Cardiac septum (tissue), 1 donor: ENCODE results near the gene CYP2D6. TPM values are rescaled to one million over a fixed set of nuclear protein-coding genes. Genes with fewer than 3 reads are reported as not detected.
"Not testable (repeated sequence)": the region's sequence is repeated elsewhere in the genome, so short reads cannot be mapped to it uniquely, and the experiment has no call there.

Source experiments
- DNase-seq: peaks from one replicate; pipeline ENCODE4 v3.0.0-alpha.2; 2020; ENCODE audit warnings: low spot score
- intact Hi-C: fragments of 100-400 bp; cut with DNase I; formaldehyde crosslinking; loops from one replicate; pipeline ENCODE4 v1.14.0; 2022
- long read RNA-seq: library from polyadenylated mRNA; unstranded; transcript quantifications from one replicate; pipeline ENCODE4 v2.0.0, GENCODE V29; 2021
- total RNA-seq: library from RNA; stranded (reverse); fragmentation: NEBNext Ultra II Directional; extraction: Animal tissue kit (Norgen Biotek cat#: 25700); gene quantifications from one replicate; pipeline ENCODE4 v1.2.1, GENCODE V29; 2021
- donor health status: DM: no; HTN: no; CAD: no.

CYP2D6 gene
- total RNA-seq: 0.35 TPM
- long read RNA-seq: 0 reads

DNA sequence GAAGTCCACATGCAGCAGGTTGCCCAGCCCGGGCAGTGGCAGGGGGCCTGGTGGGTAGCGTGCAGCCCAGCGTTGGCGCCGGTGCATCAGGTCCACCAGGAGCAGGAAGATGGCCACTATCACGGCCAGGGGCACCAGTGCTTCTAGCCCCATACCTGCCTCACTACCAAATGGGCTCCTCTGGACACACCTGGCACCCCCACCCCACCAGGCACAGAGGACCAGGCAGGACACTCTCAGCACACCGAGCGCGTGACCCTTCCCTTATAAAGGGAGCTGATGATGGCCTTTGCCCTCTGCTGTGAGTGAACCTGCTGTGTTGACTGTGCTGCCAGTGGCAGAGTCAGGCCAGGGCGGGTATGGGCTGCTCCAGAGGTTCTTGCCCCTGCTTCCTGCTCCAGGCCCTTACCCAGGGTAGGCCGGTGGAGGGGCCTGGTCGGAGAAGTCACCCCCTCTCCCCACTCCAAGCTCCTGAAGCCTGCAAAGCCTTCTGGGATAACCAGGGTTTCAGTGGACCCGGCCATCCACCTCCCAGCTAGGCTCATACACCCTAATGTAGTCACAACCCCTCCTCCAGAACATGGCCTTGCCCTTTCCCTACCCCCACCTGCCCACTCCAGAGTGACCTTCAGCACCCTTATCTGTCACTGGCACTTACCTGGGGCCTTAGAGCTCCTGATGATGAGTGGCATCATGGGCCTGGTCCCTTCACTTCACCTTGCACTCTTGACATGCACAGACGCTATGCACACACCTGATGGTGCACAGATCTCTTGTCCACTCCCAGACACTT lies at the start of gene CYP2D6:
Gene CYP2D6 (minus strand): TSS at position 172 of the 793 bp plus-strand sequence. CDS start 19 bp downstream, at position 153.
- DNase-seq, intact Hi-C loops: not testable (repeated sequence)

DNA sequence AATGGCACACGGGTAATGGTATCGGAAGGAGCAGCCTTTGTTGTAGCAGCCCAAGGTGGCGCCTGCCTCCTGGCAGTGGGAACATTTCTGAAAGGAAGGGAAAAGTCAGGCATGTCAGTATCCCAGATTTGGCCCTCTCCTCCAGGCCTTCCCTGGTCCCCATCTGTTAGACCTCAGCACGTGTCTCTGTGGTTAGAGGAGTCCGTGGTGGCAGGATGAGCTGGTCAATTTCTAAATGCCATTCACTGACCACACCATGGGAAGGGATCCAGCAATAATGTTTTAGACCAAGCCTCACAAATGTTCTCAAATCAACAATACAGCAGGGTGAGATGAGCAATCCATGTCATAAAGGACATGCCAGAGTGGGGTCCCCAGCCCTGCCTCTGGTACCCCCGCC lies 49.0 kb upstream of the CYP2D6 start:
- intact Hi-C loops: no loop called here
- no peak for DNase-seq

DNA sequence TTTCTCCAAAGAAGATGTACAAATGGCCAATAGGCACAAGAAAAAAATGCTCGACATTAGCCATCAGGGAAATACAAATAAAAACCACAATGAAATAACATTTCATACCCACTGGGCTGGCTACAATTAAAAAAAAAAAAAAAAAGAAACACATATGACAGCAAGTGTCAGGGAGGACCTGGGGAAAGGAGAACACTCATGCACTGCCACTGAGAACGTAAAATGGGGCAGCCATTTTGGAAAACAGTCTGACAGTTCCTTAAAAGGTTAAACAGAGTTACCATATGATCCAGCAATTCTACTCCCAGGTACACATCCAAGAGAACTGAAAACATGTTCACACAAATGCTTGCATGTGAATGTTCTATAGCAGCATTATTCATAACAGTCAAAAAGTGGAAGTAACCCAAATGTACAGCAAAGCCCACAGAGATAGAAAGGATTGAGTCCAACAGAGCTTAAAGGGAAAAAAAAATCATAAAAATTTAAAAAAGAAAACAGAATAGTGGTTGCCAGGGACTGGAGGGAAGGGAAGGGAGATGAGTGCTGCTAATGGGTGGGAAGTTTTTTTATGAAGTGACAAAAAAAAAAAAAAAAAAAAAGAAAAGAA lies 48.4 kb upstream of the CYP2D6 start:
- intact Hi-C loops: no loop called here
- DNase-seq: no peak

DNA sequence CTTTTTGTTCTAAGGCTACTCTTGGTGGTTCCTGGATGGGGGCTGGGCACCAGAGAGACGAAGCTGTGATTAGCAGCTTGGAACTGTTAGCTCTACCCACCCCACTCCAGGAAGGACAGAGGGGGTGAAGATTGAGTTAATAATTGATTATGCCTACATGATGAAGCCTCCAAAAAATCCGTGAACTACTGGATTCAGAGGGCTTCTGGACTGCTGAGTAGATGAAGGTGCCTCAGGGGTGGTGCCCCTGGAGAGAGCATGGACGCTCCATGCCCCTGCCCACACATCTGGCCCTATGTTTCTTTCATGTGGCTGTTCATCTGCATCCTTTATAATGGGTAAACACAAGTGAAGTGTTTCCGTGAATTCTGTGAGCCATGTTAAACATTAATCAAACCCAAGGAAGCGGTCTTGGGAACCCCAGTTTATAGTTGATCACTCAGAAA lies 47.3 kb upstream of the CYP2D6 start:
- no peak for DNase-seq
- intact Hi-C loops: no loop called here

DNA sequence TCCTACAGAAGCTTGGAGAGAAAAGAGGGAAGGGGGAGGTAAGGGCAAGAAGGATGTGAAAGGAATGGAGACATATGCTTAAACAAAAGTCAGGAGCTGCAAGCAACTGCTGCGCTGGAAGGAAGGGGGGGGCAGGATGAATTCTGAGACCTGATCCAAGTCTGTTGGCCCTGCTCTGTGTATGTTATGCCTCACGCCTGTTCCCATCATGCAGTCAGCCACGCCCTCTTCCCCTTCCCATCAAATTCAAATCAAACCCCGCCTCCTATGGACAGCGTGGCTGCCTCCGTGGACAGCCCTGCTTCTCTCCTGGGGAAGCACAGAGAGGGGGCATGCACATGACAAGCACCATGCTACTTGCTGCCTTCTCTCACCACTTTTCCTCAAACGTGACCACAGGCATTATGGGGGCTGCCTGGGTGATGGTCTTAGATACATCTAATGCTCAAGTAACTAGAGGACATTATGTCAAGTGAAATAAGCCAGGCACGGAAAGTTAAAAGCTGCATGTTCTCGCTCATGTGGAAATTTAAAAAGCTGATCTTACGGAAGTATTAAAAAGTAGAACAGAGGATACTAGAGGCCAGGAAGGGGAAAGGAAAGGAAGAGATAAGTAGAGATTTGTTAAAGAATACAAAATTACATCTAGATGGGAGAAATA lies 45.8 kb upstream of the CYP2D6 start:
- intact Hi-C loops: no loop called here
- DNase-seq: no peak

DNA sequence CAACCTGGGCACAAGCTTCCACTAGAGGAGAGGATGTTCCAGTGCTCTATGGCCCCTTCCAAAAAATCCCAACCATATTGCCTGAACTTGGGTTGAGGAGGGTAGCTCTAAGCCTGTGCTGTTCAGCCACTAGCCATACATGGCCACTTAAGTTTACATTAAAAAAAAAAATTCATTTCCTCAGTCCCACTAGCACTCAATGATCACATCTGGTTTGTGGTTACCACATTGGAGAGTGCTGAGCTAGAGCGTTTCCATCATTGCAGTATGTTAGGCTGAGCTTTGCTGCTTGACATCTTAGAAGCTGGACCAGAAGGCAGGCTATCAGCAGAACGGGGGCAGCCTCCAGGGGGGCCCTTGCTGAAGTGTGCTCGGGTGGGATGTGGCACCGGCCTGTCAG lies 43.5 kb upstream of the CYP2D6 start:
- intact Hi-C loops: no loop called here
- DNase-seq: no peak

DNA sequence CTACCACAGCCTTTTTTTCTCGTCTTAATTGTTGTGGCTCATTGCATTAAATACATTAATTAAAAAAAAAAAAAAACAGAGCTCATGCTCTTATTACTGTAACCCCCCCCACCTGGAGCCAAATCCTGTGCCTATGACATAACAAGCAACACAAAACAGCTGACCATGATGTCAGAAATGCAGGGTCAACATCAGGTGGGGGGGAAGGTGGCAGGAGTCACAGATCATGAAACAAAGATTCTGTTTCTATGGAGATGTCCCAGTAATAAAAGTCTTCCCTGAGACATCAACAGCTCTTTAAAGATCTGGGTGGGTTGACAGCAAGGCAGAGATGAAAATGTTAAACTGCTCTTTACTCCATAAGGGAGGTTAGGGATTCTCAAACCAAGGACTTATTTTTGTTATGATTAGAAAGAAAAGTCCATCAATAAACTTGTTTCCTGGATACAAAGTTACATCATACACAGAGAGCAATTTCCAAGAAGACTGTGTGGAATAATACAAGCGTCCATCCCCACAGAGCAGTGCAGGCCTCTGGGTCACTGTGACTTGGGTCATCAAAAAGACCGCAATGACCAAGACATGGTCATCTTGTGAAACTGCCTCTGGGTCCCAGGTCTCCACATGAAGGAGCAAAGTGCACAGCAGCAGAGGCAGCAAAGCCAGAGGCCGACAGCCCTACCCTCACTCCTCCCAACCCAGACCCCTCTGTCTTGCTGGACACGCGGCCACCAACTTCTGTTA lies 42.7 kb upstream of the CYP2D6 start:
- DNase-seq: no peak
- intact Hi-C loops: no loop called here

DNA sequence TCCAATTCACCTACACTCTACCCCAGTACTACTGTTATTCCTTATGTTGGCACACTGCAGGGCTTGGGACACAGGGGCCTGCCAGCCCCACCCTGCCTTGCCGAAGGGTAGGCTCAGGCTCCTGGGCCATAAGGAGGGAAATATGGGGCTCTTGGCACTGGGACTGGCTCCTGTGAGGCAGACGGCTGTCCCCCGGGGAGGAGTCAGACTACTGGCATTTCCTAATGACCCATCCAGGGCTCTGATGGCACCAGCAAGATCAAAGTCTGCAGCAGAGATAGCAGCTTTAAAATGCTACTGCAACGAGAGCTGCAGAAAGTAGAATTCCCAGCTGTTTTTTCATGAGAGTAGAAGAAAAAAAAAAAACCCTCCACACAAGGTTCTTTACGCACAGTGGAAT lies 42.2 kb upstream of the CYP2D6 start:
- intact Hi-C loops: no loop called here

DNA sequence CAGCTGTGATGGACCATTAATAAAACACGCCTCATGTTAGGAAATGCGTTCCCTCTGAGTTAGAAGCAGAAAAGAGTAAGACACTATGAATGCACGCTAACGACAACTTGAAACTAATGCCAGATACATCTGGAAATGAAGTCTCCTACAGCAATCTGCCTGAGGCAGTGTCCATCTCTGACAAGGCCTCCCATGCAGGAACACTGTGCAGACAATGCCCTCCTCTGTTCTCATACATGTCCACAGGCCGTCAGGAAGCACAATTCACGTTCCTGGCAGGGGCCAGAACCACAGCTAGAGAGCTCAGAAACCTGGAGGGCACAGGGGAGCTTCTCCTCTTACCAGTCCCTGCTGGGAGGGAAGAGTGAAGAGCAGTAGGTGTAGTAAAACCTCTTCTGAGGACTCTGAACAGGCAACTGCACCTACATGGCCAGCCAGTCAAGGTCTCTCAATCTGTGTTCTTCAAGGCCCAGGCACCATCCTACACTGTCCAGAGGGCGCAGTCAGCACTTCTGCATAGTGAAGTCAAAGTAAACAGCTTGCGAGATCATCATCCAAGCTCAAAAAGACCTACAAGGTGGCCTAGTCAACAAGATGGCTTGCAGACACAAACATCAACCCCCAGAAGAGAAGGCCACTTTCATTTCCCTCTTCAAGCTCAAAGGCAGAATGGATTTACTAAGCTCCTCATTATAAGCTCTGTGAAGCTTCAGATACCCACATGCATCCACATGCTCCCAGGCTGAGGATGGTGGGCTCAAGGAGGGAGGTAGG lies 41.5 kb upstream of the CYP2D6 start:
- intact Hi-C loops: no loop called here
- no peak for DNase-seq

More for the DNA sequence above, 42.2 kb upstream of the CYP2D6 start:
- DNase-seq: no peak

DNA sequence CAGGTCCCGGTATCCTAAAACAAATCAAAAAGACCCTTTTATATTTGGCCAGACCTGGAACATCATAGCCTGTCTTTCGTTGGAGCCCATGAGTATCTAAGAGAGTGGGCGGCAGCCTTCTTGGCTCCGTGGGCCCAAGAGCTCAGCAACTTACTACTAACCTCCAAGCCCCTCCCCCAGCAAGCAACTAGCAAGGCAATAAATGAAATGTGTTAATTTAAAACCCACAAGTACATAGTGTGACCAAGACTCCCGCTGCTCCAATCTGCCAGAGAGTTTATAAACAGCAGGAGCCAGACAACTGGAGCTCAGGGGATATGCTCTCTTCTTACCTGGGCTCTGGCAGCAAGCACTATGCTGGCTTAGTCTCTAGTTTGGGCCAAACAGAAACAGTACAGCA lies 40.8 kb upstream of the CYP2D6 start:
- DNase-seq: no peak
- intact Hi-C loops: no loop called here

DNA sequence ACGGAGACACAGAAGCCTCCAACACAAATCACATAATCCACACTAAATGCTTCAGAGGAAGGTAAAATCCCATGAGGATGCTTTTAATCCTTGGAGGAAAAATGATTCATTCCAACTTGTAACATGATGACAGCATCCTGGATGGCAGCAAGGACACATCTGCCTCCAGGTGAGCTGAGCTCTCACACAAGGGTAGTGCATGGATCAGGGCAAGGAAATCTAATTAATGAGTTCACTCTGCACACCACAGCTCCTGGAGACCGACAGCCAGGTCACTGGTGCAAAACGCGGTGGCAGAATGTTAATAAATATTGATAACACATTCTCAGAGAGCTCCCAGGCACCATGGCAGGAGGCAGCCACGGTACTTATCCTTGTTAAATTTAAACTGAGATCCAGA lies 40.3 kb upstream of the CYP2D6 start:
- DNase-seq: no peak
- intact Hi-C loops: no loop called here

DNA sequence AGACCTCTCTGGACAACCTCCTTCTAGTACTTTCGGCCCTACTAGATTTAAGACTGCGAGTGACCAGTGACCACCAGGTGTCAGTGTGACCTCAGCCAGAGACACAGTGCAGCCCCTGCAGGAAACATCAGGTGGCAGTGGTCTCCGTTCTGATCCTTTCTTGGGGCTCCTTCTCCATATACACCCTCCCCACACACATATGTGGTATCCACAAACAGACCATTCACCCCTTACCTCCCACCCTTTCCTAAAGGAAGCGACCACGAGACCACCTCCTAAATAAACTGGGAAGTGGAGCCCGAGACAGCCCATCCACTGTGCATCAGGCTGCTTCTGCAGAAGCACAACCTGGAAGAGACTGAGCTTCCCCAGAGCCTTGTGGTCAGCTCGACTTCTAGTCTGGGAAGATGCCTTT lies 38.5 kb upstream of the CYP2D6 start:
- intact Hi-C loops: loop anchor here (1.0 kb wide), 1 partner anchor 268 kb away; no protein-coding TSS in a partner anchor

DNA sequence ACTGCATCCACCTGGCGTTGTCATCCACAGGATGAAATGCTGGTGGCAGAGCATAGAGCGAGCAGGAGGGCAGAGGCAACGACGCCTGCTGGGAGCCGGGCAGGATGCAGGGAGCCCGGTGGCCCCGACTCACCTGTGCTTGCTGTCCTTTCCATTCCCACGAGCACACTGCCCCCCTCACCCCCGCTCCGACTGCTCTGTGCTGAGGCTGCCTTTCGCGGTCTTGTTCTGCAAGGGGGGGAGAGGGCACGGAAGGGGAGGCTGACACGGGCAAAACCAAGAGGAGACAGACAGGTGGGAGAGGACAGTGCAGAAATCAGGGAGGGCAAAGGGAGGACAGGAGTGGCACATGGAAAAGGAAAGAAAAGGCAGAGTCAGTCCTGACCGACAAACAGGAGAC lies 37.9 kb upstream of the CYP2D6 start:
- DNase-seq: no peak
- intact Hi-C loops: no loop called here

More for the DNA sequence above, 38.5 kb upstream of the CYP2D6 start:
- no peak for DNase-seq

DNA sequence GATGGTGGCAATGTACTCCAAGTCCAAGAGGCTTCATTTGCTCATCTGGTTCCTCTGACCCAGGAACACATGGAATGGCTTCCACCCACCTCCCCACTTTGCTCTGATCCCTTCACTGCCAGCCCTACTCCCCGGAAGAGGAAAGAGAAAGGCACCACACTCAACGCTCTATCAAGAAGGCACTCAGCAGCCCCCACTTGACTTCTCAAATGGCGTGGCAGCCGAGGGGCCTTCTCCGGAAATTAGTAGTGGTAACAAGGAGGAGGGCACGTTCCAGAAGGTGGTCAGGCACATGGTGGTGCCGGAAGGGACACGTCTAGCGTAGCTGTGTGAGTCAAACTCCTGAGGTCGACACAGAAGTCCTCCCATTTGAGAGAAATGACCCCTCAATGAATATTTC lies 36.5 kb upstream of the CYP2D6 start:
- intact Hi-C loops: no loop called here
- DNase-seq: no peak

DNA sequence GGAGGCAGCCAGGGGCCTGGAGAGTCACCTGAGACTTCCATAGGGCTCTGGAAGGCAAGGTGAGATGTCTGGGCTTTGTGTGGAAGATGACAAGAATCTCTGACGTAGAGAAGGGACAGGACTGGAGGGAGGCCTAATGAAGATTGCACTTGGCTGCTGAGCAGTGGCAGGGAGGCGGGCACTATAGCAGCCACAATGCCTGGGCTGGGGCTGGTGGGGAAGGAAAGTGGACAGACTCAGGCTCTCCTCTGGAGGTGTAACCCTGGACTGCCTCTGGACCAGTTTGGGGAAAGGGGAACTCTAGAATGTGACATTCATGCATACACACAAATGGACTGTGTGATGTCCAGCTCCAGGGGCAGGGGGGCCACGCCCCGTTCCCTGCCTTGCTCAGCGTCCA lies 34.3 kb upstream of the CYP2D6 start:
- no peak for DNase-seq
- intact Hi-C loops: no loop called here

DNA sequence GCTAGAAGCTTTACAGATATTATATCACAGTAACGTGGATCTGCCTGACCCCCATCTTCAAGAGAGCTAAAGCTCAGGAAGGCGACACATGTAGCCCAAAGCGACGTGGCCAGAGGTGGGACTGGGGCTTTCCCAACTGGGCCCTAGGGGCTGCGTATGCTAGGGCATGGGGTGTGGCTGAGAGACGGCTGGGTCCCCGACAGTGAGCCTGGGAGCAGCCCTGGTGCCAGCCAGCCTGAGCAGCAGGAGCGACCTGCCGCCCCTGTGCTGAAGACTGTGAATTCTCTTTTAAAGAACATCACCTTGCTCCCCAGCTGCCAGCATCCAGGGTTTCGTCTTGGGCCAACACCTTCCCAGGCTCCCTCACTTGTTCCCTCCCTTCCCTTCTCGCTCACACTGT lies 32.9 kb upstream of the CYP2D6 start:
- intact Hi-C loops: no loop called here
- DNase-seq: no peak

DNA sequence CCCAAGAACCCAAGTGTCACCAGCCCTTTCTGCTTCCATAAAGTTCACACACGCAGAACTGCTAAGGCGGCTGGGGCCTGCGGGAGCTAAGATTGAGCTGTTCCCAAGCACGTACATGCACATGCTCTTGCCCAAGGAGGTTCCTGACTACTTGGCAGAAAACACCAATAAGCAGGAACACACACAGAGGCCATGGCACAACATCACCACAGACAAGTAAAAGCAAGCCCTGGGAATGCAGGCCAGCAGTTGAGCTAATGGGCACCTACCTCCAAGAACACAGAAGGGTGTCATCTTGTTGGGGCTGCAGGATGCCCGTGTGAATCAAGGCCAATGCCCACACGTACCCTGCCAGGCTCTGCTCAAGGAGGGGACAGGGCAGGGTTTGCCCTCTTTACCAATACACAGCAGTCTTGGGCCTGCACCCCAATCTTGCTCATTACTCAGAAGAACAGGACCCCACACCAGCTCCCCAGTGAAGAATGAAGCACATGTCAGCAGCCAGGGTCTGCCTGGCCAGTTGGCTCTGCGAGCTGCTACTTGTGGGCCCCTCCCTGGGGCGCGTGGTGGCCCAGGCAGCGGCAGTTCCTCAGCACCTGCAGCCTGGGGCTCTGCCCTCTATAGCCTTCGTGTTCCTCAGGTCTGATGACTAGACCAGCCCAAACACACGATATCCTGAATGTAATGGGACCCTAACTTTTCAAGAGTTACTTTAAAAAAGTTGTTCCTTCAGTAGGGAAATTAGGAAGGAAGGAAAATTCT lies 32.3 kb upstream of the CYP2D6 start:
- DNase-seq: no peak
- intact Hi-C loops: no loop called here

DNA sequence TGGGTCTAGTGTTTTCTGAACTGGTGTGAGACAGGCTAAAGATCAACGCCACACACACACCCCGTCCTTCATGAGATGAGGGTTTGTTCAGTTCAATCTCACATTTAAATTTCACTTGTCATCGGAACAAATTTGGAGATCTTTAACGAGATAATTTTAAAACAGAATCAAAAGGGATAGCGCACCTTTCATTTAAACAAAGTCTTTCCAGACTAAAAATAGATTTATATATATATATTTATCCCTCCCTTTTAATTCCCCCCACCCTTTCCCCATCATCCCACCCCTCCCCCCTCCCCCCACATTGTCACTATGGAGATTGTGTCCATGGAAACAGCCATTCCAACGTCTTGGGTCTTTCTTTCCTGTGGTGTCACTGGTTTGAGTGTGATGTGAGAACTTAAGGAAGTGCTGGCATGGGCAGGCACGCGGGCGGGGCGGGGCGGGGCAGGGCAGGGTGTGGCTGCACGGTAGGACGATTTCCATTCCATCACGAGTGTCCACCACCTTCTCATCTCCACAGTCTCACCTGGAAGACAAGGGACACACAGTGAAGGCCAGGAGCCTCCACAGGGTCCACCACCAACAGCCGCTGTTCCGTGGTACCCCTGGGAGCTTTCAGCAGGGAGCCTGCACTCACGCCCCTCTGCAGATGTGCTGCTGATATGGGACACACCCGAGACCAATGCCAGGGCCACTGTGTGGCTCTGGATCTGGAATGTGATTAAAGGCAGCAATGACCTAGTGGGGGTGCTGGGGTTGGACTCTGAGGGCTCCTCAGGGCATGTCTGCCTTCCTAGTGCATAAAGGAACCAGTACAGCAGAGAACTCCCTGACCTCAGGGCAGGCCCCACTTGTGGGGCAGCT lies 30.5 kb upstream of the CYP2D6 start:
- intact Hi-C loops: no loop called here
- DNase-seq: no peak
